ENCODE measurements around the gene BSND. TPM values are rescaled to one million over a fixed set of nuclear protein-coding genes. Genes with fewer than 3 reads are reported as not detected.
A peak's percentile ranks its signal among the peaks of the same experiment; 100 is the strongest.

BSND gene
- total RNA-seq, 6 donors from 2014 or later: under 0.01 to 0.10 TPM; not detected in 4

DNA sequence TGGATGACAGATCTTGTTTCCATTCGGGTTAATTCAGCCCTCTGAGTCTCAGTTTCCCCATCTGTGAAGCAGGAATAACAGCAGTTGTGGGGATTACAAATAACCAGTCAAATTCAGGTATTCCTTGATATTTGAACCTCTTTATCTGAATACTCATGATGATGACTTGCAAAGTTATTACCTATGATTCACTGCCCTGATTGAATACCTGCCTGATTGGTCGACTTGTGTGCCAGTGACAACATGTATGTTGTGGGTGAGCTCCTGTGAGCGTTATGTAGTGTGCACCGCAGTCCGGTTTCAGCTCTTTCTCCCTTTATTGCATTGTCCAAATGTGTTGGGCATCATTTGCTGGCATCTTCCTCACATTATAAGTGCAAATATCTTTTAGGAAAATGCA is 27.8 kb upstream of the BSND start:
- TF ChIP-seq POLR2A (IDR thresholded peaks at IDR 0.05): no peak
- no peak for TF ChIP-seq EP300 (IDR thresholded peaks at IDR 0.05)
- peaks cover 0 to 8% (median 2%) of the 10 kb centered on the region in 4 donors for H3K4me1 ChIP-seq
- no peak for ATAC-seq (ENCODE audit: low FRiP score in 2 of 2)
- no peak overlapping the region for H3K4me3 ChIP-seq
- H3K36me3 ChIP-seq: no peaks in the 10 kb centered on the region
- H3K9me3 ChIP-seq: no peaks in the 10 kb centered on the region
- H3K27me3 ChIP-seq: no peaks in the 10 kb centered on the region
- WGBS, 2 donors: 89% methylated on average over 5 of the region's 5 CpGs
- H3K27ac ChIP-seq: no peak overlapping the region
- DNase-seq: no peak

DNA sequence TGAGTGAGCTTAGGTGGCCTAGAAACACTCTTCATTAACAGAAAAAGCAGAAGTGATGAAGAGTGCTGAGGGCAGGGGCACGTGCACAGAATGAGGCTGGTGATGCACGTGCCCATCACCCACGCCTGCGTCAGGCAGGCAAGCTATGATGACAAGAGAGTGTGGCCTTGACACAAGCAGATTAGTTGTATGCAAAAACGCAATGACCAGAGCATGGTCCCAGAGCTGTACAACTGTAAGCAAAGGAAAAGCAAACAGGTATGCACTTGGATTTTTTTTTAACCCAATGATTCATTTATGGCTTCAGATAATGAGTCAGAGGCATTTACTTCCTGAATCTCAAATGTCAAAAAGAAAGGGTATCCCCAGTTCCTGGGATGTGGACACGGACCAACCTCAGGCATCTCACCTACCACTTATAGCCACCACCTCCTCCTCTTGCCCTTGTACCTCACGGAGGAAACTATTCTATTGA is 27.4 kb upstream of the BSND start:
- TF ChIP-seq POLR2A (IDR thresholded peaks at IDR 0.05) (no peak), POLR2AphosphoS5 (IDR thresholded peaks at IDR 0.05) (no peak), EP300 (IDR thresholded peaks at IDR 0.05) (no peak)
- TF ChIP-seq, protein P1, sequence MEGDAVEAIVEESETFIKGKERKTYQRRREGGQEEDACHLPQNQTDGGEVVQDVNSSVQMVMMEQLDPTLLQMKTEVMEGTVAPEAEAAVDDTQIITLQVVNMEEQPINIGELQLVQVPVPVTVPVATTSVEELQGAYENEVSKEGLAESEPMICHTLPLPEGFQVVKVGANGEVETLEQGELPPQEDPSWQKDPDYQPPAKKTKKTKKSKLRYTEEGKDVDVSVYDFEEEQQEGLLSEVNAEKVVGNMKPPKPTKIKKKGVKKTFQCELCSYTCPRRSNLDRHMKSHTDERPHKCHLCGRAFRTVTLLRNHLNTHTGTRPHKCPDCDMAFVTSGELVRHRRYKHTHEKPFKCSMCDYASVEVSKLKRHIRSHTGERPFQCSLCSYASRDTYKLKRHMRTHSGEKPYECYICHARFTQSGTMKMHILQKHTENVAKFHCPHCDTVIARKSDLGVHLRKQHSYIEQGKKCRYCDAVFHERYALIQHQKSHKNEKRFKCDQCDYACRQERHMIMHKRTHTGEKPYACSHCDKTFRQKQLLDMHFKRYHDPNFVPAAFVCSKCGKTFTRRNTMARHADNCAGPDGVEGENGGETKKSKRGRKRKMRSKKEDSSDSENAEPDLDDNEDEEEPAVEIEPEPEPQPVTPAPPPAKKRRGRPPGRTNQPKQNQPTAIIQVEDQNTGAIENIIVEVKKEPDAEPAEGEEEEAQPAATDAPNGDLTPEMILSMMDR (IDR thresholded peaks at IDR 0.05): no peak
- Histone ChIP-seq H3K27ac (no peak overlapping the region), H3K36me3 (no peaks in the 10 kb centered on the region), H3K4me3 (no peak overlapping the region), H3K4me1 (peaks cover 0 to 4% (median 2%) of the 10 kb centered on the region in 4 donors), H3K27me3 (no peaks in the 10 kb centered on the region), H3K9me3 (no peaks in the 10 kb centered on the region)
- DNase-seq (no peak), ATAC-seq (ENCODE audit: low FRiP score in 2 of 2) (no peak)
- WGBS, 2 donors: 65 to 69% methylated on average over 7 of the region's 7 CpGs

DNA sequence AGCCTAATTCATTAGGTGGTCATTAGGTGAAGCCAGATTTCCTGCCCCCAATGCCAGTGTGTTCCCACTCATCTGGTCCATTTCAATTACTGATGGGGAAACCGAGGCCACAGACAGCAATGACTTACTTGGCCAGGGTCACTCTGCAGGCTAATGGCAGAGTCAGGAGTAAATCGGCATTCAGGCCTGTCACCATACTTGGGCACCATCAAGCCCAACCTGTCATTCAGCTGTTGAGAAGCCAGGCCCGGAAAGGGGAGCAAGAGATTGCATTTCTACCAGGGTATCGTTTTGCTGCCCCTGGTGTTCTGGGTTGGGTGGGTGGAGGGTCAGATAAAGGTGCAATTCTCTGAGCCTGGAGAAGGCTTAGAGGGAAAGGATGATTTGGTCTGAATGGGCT is 26.3 kb upstream of the BSND start:
- no peak overlapping the region for H3K4me3 ChIP-seq
- no peaks in the 10 kb centered on the region for H3K9me3 ChIP-seq
- TF ChIP-seq, protein P1 (IDR thresholded peaks at IDR 0.05): no peak
- TF ChIP-seq EP300 (IDR thresholded peaks at IDR 0.05) (no peak), POLR2AphosphoS5 (IDR thresholded peaks at IDR 0.05) (no peak), POLR2A (IDR thresholded peaks at IDR 0.05) (no peak)
- no peaks in the 10 kb centered on the region for H3K27me3 ChIP-seq
- WGBS, 2 donors: 77 to 88% methylated on average over 3 to 4 of the region's 4 CpGs
- no peak overlapping the region for H3K27ac ChIP-seq
- ATAC-seq (ENCODE audit: low FRiP score in 2 of 2) (no peak), DNase-seq (peak in 1 of 2 donors; percentile 15)
- peaks cover 0 to 4% (median 0%) of the 10 kb centered on the region in 4 donors for H3K4me1 ChIP-seq
- no peaks in the 10 kb centered on the region for H3K36me3 ChIP-seq

DNA sequence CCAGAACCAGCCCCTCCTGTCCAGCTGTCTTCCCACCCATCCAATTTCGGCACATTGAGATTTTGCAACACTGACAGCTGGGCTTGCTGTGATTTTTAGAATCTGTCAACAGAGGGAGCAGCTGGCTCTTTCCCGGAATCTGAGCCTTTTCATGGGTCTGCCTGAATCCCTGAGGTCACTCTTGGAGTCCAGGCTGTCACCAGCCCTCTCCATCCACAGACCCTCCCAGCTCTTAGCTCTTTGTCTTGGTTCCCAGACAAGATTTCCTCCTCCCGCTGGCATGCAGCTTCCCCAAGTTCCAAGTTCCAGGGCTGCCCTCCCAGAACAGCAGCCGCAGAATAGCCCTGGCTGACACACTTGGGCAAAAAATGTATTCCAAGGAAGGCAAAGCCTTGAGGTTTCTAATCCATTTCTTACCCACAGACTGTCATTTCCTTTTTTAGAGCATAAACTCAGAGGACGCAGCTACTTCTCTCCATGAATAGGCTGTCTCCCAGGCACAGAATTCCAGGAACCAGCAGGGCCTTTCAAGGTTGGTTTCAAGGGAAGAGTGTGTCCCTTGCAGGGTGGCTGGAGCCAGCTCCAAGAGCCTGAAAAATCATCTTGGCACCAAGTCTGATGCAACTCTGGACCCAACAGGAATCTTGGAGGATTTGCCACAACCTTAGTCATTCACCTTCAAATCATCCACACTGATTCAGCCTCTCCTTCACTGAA is 25.4 kb upstream of the BSND start:
- DNase-seq: peak in 1 of 2 donors; percentile 24
- no peak for TF ChIP-seq POLR2A (IDR thresholded peaks at IDR 0.05)
- TF ChIP-seq, protein P1 (IDR thresholded peaks at IDR 0.05): no peak
- no peak for TF ChIP-seq EP300 (IDR thresholded peaks at IDR 0.05)
- TF ChIP-seq POLR2AphosphoS5 (IDR thresholded peaks at IDR 0.05): peak in 1 of 2 donors; percentile 44
- peaks cover 0 to 4% (median 0%) of the 10 kb centered on the region in 4 donors for H3K4me1 ChIP-seq
- H3K27me3 ChIP-seq: no peaks in the 10 kb centered on the region
- no peaks in the 10 kb centered on the region for H3K36me3 ChIP-seq
- H3K4me3 ChIP-seq: no peak overlapping the region
- peak overlapping the region in 1 of 4 donors; percentile 44 for H3K27ac ChIP-seq
- H3K9me3 ChIP-seq: no peaks in the 10 kb centered on the region
- WGBS, 2 donors: 38 to 41% methylated on average over 5 of the region's 5 CpGs
- peak in 1 of 2 donors; percentile 81 for ATAC-seq (ENCODE audit: low FRiP score in 2 of 2)

DNA sequence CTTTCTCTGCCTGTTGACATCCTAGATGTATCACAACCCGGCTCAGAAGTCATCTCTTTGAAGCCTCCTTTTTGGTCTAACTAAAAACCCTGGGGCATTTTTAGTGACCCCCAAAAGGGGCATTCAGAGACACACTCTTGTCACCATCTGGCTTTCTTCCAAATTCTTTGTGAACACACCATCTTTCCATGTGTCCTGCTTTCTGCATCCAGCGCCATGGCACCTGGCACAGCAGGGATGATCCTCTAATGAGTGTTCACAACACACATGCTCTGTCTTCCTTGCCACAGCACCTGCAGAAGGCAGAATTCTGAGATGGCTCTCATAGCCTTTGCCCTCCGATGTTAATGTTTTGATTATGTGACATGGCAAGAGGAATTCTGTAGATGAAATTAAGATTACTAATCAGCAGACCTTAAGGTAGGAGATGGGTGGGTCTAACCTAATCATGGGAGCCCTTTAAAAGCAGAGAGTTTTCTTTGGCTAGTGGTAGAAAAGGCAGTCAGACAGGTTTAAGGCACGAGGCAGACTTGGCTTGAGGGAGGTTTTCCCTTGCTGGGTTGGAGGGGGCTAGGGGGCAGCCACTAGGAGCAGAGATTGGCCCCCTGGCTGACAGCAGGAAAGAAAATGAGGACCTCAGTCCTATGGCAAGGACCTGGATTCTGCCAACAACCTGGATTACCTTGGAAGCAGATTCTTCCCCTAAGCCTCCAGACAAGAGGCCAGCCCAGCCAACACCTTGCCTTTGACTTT is 23.2 kb upstream of the BSND start:
- TF ChIP-seq POLR2A (IDR thresholded peaks at IDR 0.05) (no peak), POLR2AphosphoS5 (IDR thresholded peaks at IDR 0.05) (no peak), EP300 (IDR thresholded peaks at IDR 0.05) (no peak)
- TF ChIP-seq, protein P1 (IDR thresholded peaks at IDR 0.05): no peak
- DNase-seq: peak in 1 of 2 donors; percentile 9
- Histone ChIP-seq H3K9me3 (no peaks in the 10 kb centered on the region), H3K4me3 (no peak overlapping the region), H3K27ac (no peak overlapping the region), H3K4me1 (peaks cover 0 to 10% (median 5%) of the 10 kb centered on the region in 4 donors), H3K36me3 (no peaks in the 10 kb centered on the region), H3K27me3 (peaks cover 0 to 8% (median 1%) of the 10 kb centered on the region in 4 donors)
- ATAC-seq (ENCODE audit: low FRiP score in 2 of 2): no peak
- WGBS, 2 donors: 61 to 74% methylated on average over 4 of the region's 4 CpGs

All from upper lobe of left lung (tissue), 6 donors.